MM.1S (cell line): ENCODE data around the gene SSTR4.

Experiments used
- DNase-seq: peaks from one replicate; pipeline ENCODE4 v3.0.0-alpha.2; 2015
- H2AFZ ChIP-seq: fragments of 300-600 bp; sonication (generic); 2 replicates; pipeline ENCODE4 v1.6.0; 2016; ENCODE audit warnings: antibody characterized with exemption, low read length
- H3F3A ChIP-seq: fragments of 300-600 bp; sonication (generic); 2 replicates; pipeline ENCODE4 v1.6.1; 2016; ENCODE audit warnings: mild to moderate bottlenecking, antibody characterized with exemption, low read length, moderate library complexity, mixed read lengths; ENCODE audit not compliant: insufficient read depth
- H3K27ac ChIP-seq: fragments of 300-600 bp; sonication (generic); 2 replicates; pipeline ENCODE4 v1.5.1; 2016; ENCODE audit warnings: mild to moderate bottlenecking, low read length
- H3K27me3 ChIP-seq: fragments of 300-600 bp; sonication (generic); replicated peaks from 2 replicates; pipeline ENCODE4 v1.6.0; 2016; ENCODE audit warnings: low read length; ENCODE audit not compliant: insufficient read depth
- H3K36me3 ChIP-seq: fragments of 300-600 bp; sonication (generic); replicated peaks from 2 replicates; pipeline ENCODE4 v1.6.1; 2016; ENCODE audit warnings: mild to moderate bottlenecking, low read length, mixed read lengths; ENCODE audit not compliant: insufficient read depth
- H3K4me1 ChIP-seq: fragments of 300-600 bp; sonication (generic); 2 replicates; pipeline ENCODE4 v1.6.1; 2016; ENCODE audit warnings: low read length, mixed read lengths
- H3K4me2 ChIP-seq: fragments of 300-600 bp; sonication (generic); 2 replicates; pipeline ENCODE4 v1.6.0; 2016; ENCODE audit warnings: low read depth, low read length
- H3K4me3 ChIP-seq: fragments of 300-600 bp; sonication (generic); 2 replicates; pipeline ENCODE4 v1.5.1; 2016; ENCODE audit warnings: low read length, mixed read lengths
- H3K79me2 ChIP-seq: fragments of 300-600 bp; sonication (generic); 2 replicates; pipeline ENCODE4 v1.6.1; 2016; ENCODE audit warnings: mixed run types, low read length, mixed read lengths
- H3K9ac ChIP-seq: fragments of 300-600 bp; sonication (generic); 2 replicates; pipeline ENCODE4 v1.6.1; 2016; ENCODE audit warnings: low read length, mixed read lengths
- H3K9me2 ChIP-seq: fragments of 300-600 bp; sonication (generic); replicated peaks from 2 replicates; pipeline ENCODE4 v1.6.1; 2016; ENCODE audit warnings: mild to moderate bottlenecking, low read length, mixed read lengths; ENCODE audit not compliant: insufficient read depth
- H3K9me3 ChIP-seq: fragments of 300-600 bp; sonication (generic); replicated peaks from 2 replicates; pipeline ENCODE4 v1.6.1; 2016; ENCODE audit warnings: mild to moderate bottlenecking, low read length, mixed read lengths; ENCODE audit not compliant: insufficient read depth
- H4K20me1 ChIP-seq: fragments of 300-600 bp; sonication (generic); 2 replicates; pipeline ENCODE4 v1.6.1; 2016; ENCODE audit warnings: mild to moderate bottlenecking, low read length, moderate library complexity, mixed read lengths; ENCODE audit not compliant: insufficient read depth
- EZH2 ChIP-seq: fragments of 300-600 bp; sonication (generic); optimal IDR thresholded peaks from 2 replicates; pipeline ENCODE3; 2017; ENCODE audit warnings: low read depth, mild to moderate bottlenecking, antibody characterized with exemption, low read length, mixed read lengths
- EZH2phosphoT487 ChIP-seq: fragments of 300-600 bp; sonication (generic); IDR thresholded peaks from 2 replicates; pipeline ENCODE4 v1.6.1; 2018; ENCODE audit warnings: antibody characterized with exemption, low read length
- TF ChIP-seq, protein P1 (sequence below): fragments of 300-600 bp; sonication (generic); IDR thresholded peaks from 2 replicates; pipeline ENCODE4 v1.5.1; 2016; ENCODE audit warnings: antibody characterized with exemption, low read length, mixed read lengths

Gene SSTR4

GRCh38 chr20:23063581-23063980, 28.5 kb downstream of the SSTR4 start:
- no peak overlapping the region for H3K4me2 ChIP-seq
- no peaks in the 10 kb centered on the region for H3K9me2 ChIP-seq
- H3K4me3 ChIP-seq = no peak overlapping the region
- TF ChIP-seq EZH2phosphoT487 = no peak
- DNase-seq = no peak
- H3K27me3 ChIP-seq = no peaks in the 10 kb centered on the region
- H3K9me3 ChIP-seq = no peaks in the 10 kb centered on the region
- H3K4me1 ChIP-seq = no peaks in the 10 kb centered on the region
- no peaks in the 10 kb centered on the region for H3K36me3 ChIP-seq
- no peaks in the 10 kb centered on the region for H3K79me2 ChIP-seq
- no peaks in the 10 kb centered on the region for H4K20me1 ChIP-seq
- H3K9ac ChIP-seq = no peak overlapping the region
- no peak overlapping the region for H3K27ac ChIP-seq
- no peak overlapping the region for H2AFZ ChIP-seq
- no peaks in the 10 kb centered on the region for H3F3A ChIP-seq

DNA sequence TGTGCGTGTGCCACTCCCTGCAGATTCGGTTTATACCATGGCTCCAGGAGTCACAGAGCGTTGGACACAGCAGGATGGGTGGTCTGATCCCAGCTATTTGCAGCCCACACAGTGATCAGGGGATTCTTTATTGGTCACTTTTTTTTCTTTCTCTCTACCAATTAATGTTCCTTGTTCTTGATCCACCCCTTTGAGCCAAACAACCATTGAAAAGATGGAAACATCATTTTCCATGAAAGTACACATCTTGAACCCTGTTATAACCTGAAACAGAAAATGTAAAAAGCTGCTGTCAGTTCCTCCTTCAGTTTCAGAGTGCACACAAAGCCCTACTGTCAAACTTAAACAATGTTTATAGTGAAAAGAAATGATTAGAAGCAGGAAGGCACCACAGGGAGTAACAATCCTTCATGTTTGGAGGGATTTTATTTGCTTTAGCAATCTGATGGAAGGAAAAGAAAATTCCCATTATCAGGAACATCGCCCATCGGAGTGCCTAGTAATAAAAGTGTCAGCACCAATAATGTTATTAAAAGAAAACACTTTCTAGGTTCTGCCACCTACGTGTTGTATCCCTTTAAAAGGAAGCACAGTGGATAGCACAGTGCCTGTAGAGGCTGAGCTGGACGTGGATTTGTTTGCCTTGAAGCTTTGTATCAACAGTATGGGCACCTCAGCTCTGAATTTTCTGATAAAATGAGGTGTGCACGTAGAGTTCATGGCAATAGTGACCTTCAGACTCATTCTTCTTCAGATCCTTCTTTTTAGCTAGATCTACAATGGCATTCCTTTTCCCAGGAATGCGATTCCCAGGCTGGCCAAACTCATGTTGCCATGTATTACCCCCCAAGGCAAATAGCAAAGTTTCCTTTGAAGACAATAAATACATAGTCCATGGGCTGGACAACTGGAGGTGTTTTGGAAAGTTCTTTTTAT, 30.4 kb downstream of the SSTR4 start:
- no peaks in the 10 kb centered on the region for H3K4me1 ChIP-seq
- no peaks in the 10 kb centered on the region for H3K9me3 ChIP-seq
- TF ChIP-seq EZH2 (no peak), EZH2phosphoT487 (no peak)
- TF ChIP-seq, protein P1, sequence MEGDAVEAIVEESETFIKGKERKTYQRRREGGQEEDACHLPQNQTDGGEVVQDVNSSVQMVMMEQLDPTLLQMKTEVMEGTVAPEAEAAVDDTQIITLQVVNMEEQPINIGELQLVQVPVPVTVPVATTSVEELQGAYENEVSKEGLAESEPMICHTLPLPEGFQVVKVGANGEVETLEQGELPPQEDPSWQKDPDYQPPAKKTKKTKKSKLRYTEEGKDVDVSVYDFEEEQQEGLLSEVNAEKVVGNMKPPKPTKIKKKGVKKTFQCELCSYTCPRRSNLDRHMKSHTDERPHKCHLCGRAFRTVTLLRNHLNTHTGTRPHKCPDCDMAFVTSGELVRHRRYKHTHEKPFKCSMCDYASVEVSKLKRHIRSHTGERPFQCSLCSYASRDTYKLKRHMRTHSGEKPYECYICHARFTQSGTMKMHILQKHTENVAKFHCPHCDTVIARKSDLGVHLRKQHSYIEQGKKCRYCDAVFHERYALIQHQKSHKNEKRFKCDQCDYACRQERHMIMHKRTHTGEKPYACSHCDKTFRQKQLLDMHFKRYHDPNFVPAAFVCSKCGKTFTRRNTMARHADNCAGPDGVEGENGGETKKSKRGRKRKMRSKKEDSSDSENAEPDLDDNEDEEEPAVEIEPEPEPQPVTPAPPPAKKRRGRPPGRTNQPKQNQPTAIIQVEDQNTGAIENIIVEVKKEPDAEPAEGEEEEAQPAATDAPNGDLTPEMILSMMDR = no peak
- H2AFZ ChIP-seq = no peak overlapping the region
- H3K27me3 ChIP-seq = no peaks in the 10 kb centered on the region
- H3K9me2 ChIP-seq = no peaks in the 10 kb centered on the region
- no peak overlapping the region for H3K9ac ChIP-seq
- no peak for DNase-seq
- H3K27ac ChIP-seq = no peak overlapping the region
- no peaks in the 10 kb centered on the region for H3K79me2 ChIP-seq
- H3K36me3 ChIP-seq = no peaks in the 10 kb centered on the region
- H3K4me3 ChIP-seq = no peak overlapping the region
- no peak overlapping the region for H3K4me2 ChIP-seq
- no peaks in the 10 kb centered on the region for H4K20me1 ChIP-seq
- no peaks in the 10 kb centered on the region for H3F3A ChIP-seq

DNA sequence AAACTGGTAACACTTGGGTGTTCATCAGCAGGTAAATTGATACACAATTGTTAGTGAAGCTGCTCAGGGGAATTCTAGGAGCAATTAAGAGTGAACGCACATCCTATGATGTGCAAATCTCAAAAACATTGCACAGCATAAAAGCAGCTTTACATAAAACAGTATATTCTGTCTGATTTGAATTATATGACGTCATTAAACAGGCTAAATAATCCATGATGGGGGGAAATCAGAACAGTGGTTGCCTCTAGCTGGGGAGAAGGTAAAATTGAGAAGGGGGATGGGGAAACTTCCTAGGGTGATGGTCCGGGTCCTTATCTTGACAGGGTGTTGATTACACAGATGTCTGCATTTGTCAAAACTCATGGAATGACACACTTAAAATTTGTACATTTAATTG, 31.7 kb downstream of the SSTR4 start:
- no peaks in the 10 kb centered on the region for H3K79me2 ChIP-seq
- no peak overlapping the region for H3K4me2 ChIP-seq
- H3K9ac ChIP-seq = no peak overlapping the region
- H2AFZ ChIP-seq = no peak overlapping the region
- no peaks in the 10 kb centered on the region for H3K36me3 ChIP-seq
- H4K20me1 ChIP-seq = no peaks in the 10 kb centered on the region
- no peaks in the 10 kb centered on the region for H3K9me3 ChIP-seq
- DNase-seq = no peak
- no peak overlapping the region for H3K4me3 ChIP-seq
- no peaks in the 10 kb centered on the region for H3F3A ChIP-seq
- TF ChIP-seq, protein P1 = no peak
- TF ChIP-seq EZH2 = no peak
- TF ChIP-seq EZH2phosphoT487 = no peak
- no peak overlapping the region for H3K27ac ChIP-seq
- no peaks in the 10 kb centered on the region for H3K4me1 ChIP-seq
- H3K27me3 ChIP-seq = no peaks in the 10 kb centered on the region
- H3K9me2 ChIP-seq = no peaks in the 10 kb centered on the region

GRCh38 chr20:23068283-23068682, 33.2 kb downstream of the SSTR4 start:
- H3K4me3 ChIP-seq = no peak overlapping the region

More at GRCh38 chr20:23068283-23068682, 33.2 kb downstream of the SSTR4 start:
- Histone ChIP-seq H3K9ac (no peak overlapping the region), H3K9me3 (no peaks in the 10 kb centered on the region), H3F3A (no peaks in the 10 kb centered on the region), H4K20me1 (no peaks in the 10 kb centered on the region), H3K27ac (no peak overlapping the region), H3K4me2 (no peak overlapping the region), H3K79me2 (no peaks in the 10 kb centered on the region), H3K27me3 (no peaks in the 10 kb centered on the region), H3K9me2 (no peaks in the 10 kb centered on the region), H2AFZ (no peak overlapping the region), H3K4me1 (no peaks in the 10 kb centered on the region), H3K36me3 (no peaks in the 10 kb centered on the region)
- peak; percentile 18 for DNase-seq
- TF ChIP-seq EZH2phosphoT487 (no peak), EZH2 (no peak)
- TF ChIP-seq, protein P1 = no peak
